ENCODE measurements around the gene TIMM22. TPM values are rescaled to one million over a fixed set of nuclear protein-coding genes. Genes with fewer than 3 reads are reported as not detected.

Gene TIMM22
- total RNA-seq, 1 donor: 20.3 TPM

- no peak for TF ChIP-seq CTCF (IDR thresholded peaks at IDR 0.05; ENCODE audit: insufficient read depth, low read depth, low read length)
- no peak overlapping the region for H3K4me3 ChIP-seq (ENCODE audit: low read depth, low read length)
- no peak for DNase-seq (ENCODE audit: low read depth)
Observed at GRCh38 chr17:1035546-1036170, 38.7 kb downstream of the TIMM22 start.

GRCh38 chr17:1036171-1036844 lies 39.4 kb downstream of the TIMM22 start:
- H3K4me3 ChIP-seq (ENCODE audit: low read depth, low read length): no peak overlapping the region
- no peak for DNase-seq (ENCODE audit: low read depth)
- no peak for TF ChIP-seq CTCF (IDR thresholded peaks at IDR 0.05; ENCODE audit: insufficient read depth, low read depth, low read length)

GRCh38 chr17:1036845-1037237 lies 39.9 kb downstream of the TIMM22 start:
- TF ChIP-seq CTCF (IDR thresholded peaks at IDR 0.05; ENCODE audit: insufficient read depth, low read depth, low read length): no peak
- no peak for DNase-seq (ENCODE audit: low read depth)
- no peak overlapping the region for H3K4me3 ChIP-seq (ENCODE audit: low read depth, low read length)

- H3K4me3 ChIP-seq (ENCODE audit: low read depth, low read length): no peak overlapping the region
- no peak for DNase-seq (ENCODE audit: low read depth)
- TF ChIP-seq CTCF (IDR thresholded peaks at IDR 0.05; ENCODE audit: insufficient read depth, low read depth, low read length): no peak
Observed at GRCh38 chr17:1037238-1037879, 40.4 kb downstream of the TIMM22 start.

GRCh38 chr17:1038459-1039122 lies 41.7 kb downstream of the TIMM22 start:
- no peak overlapping the region for H3K4me3 ChIP-seq (ENCODE audit: low read depth, low read length)
- DNase-seq (ENCODE audit: low read depth): no peak
- TF ChIP-seq CTCF (IDR thresholded peaks at IDR 0.05; ENCODE audit: insufficient read depth, low read depth, low read length): no peak

- no peak for TF ChIP-seq CTCF (IDR thresholded peaks at IDR 0.05; ENCODE audit: insufficient read depth, low read depth, low read length)
- no peak for DNase-seq (ENCODE audit: low read depth)
- H3K4me3 ChIP-seq (ENCODE audit: low read depth, low read length): no peak overlapping the region
Observed at GRCh38 chr17:1039123-1039507, 42.2 kb downstream of the TIMM22 start.
